Measurements from ENCODE around the gene DCTN2. TPM values are rescaled to one million over a fixed set of nuclear protein-coding genes. Genes with fewer than 3 reads are reported as not detected.

Gene DCTN2
- total RNA-seq, 1 donor from 2014 or later = 91.8 TPM

GRCh38 chr12:57524814-57525614, 22.0 kb downstream of the DCTN2 start:
- H3K27me3 Mint-ChIP-seq = no peaks in the 10 kb centered on the region
- no peaks in the 10 kb centered on the region for H3K9me3 Mint-ChIP-seq
- intact Hi-C loops (cut with micrococcal nuclease) = loop anchor here (5.0 kb wide), 2 partner anchors 1408 to 1698 kb away; partner anchors contain the start of genes DNAJC14, RPL41 and ZC3H10
- H3K4me3 Mint-ChIP-seq = peak overlapping the region; percentile 92
- ATAC-seq (ENCODE audit: low read depth) (no peak), DNase-seq (no peak)
- CTCF ChIA-PET = interaction anchor here (1.0 kb wide), 1 partner anchor 49 kb away, joined by 3 read pairs; no protein-coding TSS in a partner anchor
- POLR2A ChIA-PET = interaction anchor here (2.1 to 2.2 kb wide), 2 partner anchors 21 to 45 kb away, joined by 10 to 18 read pairs; partner anchors contain the start of genes ARHGAP9 and DCTN2
- H3K4me1 Mint-ChIP-seq = peaks cover 39% of the 10 kb centered on the region
- peak overlapping the region; percentile 86 for H3K27ac Mint-ChIP-seq
- H3K36me3 Mint-ChIP-seq (ENCODE audit: low read depth) = peaks cover 56% of the 10 kb centered on the region
- TF ChIP-seq CTCF (IDR thresholded peaks at IDR 0.05) = no peak

- POLR2A ChIA-PET = interaction anchor here (0.6 to 2.2 kb wide), 7 partner anchors 9 to 806 kb away, joined by 3 to 18 read pairs (median 5); partner anchors contain the start of genes ARHGAP9 and DCTN2
These were observed 23.0 kb downstream of the DCTN2 start for GRCh38 chr12:57523706-57524614.

DNA sequence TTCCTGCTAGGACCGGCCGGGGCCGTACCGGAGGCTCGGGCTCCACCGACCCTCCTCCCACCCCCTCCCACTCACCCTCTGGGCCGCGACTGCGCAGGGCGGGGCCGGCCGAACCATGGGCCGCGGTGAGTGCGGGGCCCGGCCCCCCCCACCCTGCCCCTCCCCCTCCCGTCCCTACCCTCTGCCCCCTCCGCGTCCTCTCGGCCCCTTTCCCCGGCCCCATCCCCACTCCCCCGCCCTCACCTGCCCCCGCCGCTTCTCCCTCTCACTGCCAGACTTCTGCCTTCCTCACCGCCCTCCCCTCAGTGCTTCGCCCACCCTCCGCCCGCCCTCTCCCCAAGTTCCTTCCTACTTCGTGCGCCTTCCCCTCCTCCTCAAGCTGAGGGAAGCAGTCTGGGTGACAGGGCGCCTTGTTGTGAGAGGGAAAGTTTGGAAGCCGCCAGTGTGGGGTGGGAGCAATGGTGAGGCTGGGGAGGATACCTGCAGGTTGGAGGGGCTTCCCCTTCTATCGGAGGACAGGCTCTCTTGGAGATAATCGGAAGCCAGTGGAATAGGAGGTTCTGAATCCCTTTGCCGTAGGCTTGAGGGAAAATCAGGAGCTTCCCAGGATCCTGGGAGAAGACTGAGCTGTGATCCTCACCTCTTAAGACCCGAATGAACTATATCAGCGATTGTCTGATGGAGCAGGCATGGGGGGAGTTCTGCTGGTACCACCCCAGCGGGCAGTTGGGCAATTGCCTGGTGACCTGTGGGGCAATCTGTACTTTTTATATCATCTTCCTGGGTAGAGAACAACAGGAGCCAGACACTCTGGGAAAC, 23.9 kb downstream of the DCTN2 start:
- CTCF ChIA-PET = no interaction called here
- Mint-ChIP-seq H3K36me3 (ENCODE audit: low read depth) (peaks cover 57% of the 10 kb centered on the region), H3K4me1 (peaks cover 52% of the 10 kb centered on the region), H3K4me3 (peak overlapping the region; percentile 92), H3K27ac (peak overlapping the region; percentile 86), H3K27me3 (no peaks in the 10 kb centered on the region), H3K9me3 (no peaks in the 10 kb centered on the region)
- no peak for ATAC-seq (ENCODE audit: low read depth)
- TF ChIP-seq CTCF (IDR thresholded peaks at IDR 0.05) = no peak
- POLR2A ChIA-PET = interaction anchor here (0.5 to 2.2 kb wide), 8 partner anchors 9 to 805 kb away, joined by 3 to 18 read pairs (median 5); partner anchors contain the start of genes ARHGAP9 and DCTN2
- DNase-seq = no peak
- intact Hi-C loops (cut with micrococcal nuclease) = loop anchor here (1.0 to 5.0 kb wide), 8 partner anchors 24 to 1696 kb away; partner anchors contain the start of genes DCTN2, DNAJC14, PIP4K2C and RPL41

More at GRCh38 chr12:57523706-57524614, 23.0 kb downstream of the DCTN2 start:
- Mint-ChIP-seq H3K4me3 (peak overlapping the region; percentile 92), H3K36me3 (ENCODE audit: low read depth) (peaks cover 57% of the 10 kb centered on the region), H3K4me1 (peaks cover 44% of the 10 kb centered on the region), H3K27ac (peak overlapping the region; percentile 86), H3K9me3 (no peaks in the 10 kb centered on the region), H3K27me3 (no peaks in the 10 kb centered on the region)
- intact Hi-C loops (cut with micrococcal nuclease) = loop anchor here (2.0 to 5.0 kb wide), 5 partner anchors 59 to 1697 kb away; partner anchors contain the start of genes DNAJC14, RPL41, TSPAN31 and ZC3H10
- DNase-seq (no peak), ATAC-seq (ENCODE audit: low read depth) (no peak)
- CTCF ChIA-PET = interaction anchor here (1.0 kb wide), 1 partner anchor 48 kb away, joined by 3 read pairs; no protein-coding TSS in a partner anchor
- no peak for TF ChIP-seq CTCF (IDR thresholded peaks at IDR 0.05)

GRCh38 chr12:57522011-57522886, 24.7 kb downstream of the DCTN2 start, which contains the start of gene MBD6:
Gene MBD6 (plus strand): TSS chr12:57522824. CDS start chr12:57524304, 1,480 bp downstream.
- H3K36me3 Mint-ChIP-seq (ENCODE audit: low read depth) = peaks cover 60% of the 10 kb centered on the region
- intact Hi-C loops (cut with micrococcal nuclease) = loop anchor here (1.0 to 5.0 kb wide), 8 partner anchors 25 to 1695 kb away; partner anchors contain the start of genes DCTN2, DNAJC14, PIP4K2C and RPL41
- H3K27me3 Mint-ChIP-seq = no peaks in the 10 kb centered on the region
- TF ChIP-seq CTCF (IDR thresholded peaks at IDR 0.05) = no peak
- H3K4me3 Mint-ChIP-seq = peak within 1 kb of the TSS; percentile 98
- H3K4me1 Mint-ChIP-seq = peaks cover 58% of the 10 kb centered on the region
- ChIA-PET POLR2A (interaction anchor here (1.2 to 2.2 kb wide), 3 partner anchors 9 to 42 kb away, joined by 3 to 18 read pairs (median 10); partner anchors contain the start of genes ARHGAP9 and DCTN2), CTCF (no interaction called here)
- H3K27ac Mint-ChIP-seq = peak within 1 kb of the TSS; percentile 99
- peak; percentile 90 for DNase-seq
- ATAC-seq (ENCODE audit: low read depth) = peak; percentile 34
- no peaks in the 10 kb centered on the region for H3K9me3 Mint-ChIP-seq

Measured in activated B cell treated with CpG ODN at 0.5 μM for 24 hours (primary cell).